H1 (cell line): ENCODE measurements around the gene EXD1. TPM values are rescaled to one million over a fixed set of nuclear protein-coding genes. Genes with fewer than 3 reads are reported as not detected.

Experiments used
- CTCF ChIA-PET: fragments of 300-600 bp; sonication (Branson Sonifier 250); formaldehyde crosslinking; loops from one replicate; lab custom pipeline; 2021; ENCODE audit not compliant: partially characterized antibody; lab: Charles Lee
- POLR2A ChIA-PET: fragments of 300-600 bp; sonication (Branson Sonifier 250); formaldehyde crosslinking; loops from one replicate; lab custom pipeline; 2021; ENCODE audit warnings: inconsistent platforms; ENCODE audit not compliant: partially characterized antibody; lab: Charles Lee
- DNase-seq, 2 experiments: peaks; one replicate each; pipeline versions ENCODE4 v3.0.0 to v3.0.0-alpha.2; 2010 to 2022; ENCODE audit warnings: low spot score in 2 of 2, low read depth in 1 of 2, mixed read lengths in 1 of 2
- FAIRE-seq: peaks from 2 replicates; lab custom pipeline; 2011; peaks lifted over from hg19 to GRCh38; lab: Jason Lieb, UNC
- H2AFZ ChIP-seq: 2 replicates; pipeline ENCODE4 v1.8.1; 2012; ENCODE audit warnings: low read length, inconsistent platforms
- H2AK5ac ChIP-seq: 2 replicates; pipeline ENCODE4 v1.6.1; 2013; ENCODE audit warnings: low read depth, low read length
- H2BK120ac ChIP-seq: replicated peaks from 2 replicates; pipeline ENCODE3; 2013; ENCODE audit warnings: low read depth, low read length, inconsistent platforms
- H2BK12ac ChIP-seq: 2 replicates; pipeline ENCODE4 v1.6.1; 2013; ENCODE audit warnings: low read depth, low read length
- H2BK15ac ChIP-seq: 2 replicates; pipeline ENCODE4 v1.6.1; 2013; ENCODE audit warnings: low read length
- H2BK20ac ChIP-seq: 2 replicates; pipeline ENCODE4 v1.6.1; 2013; ENCODE audit warnings: low read length
- H2BK5ac ChIP-seq: 2 replicates; pipeline ENCODE4 v1.6.1; 2013; ENCODE audit warnings: low read depth, low read length
- H3K14ac ChIP-seq: 2 replicates; pipeline ENCODE4 v1.6.1; 2013; ENCODE audit warnings: inconsistent platforms; ENCODE audit not compliant: insufficient read length
- H3K18ac ChIP-seq: 2 replicates; pipeline ENCODE4 v1.6.1; 2013; ENCODE audit warnings: low read length; ENCODE audit errors: extremely low read depth
- H3K23ac ChIP-seq: 2 replicates; pipeline ENCODE4 v1.6.1; 2013; ENCODE audit warnings: inconsistent platforms; ENCODE audit not compliant: insufficient read length
- H3K23me2 ChIP-seq: 2 replicates; pipeline ENCODE4 v1.6.1; 2013; ENCODE audit warnings: low read depth, low read length
- H3K27ac ChIP-seq: 2 replicates; pipeline ENCODE4 v1.6.1; 2011; ENCODE audit warnings: low read depth, low read length, inconsistent platforms
- H3K27me3 ChIP-seq, 4 experiments: replicated peaks in 1 of 4; 1 replicate in 1 of 4; 2 replicates in 3 of 4; pipeline versions ENCODE4 v1.6.1 to v1.8.1; 2011 to 2013; ENCODE audit warnings: low read length in 3 of 4, mild to moderate bottlenecking in 3 of 4, inconsistent platforms in 2 of 4, mixed read lengths in 2 of 4, moderate library complexity in 1 of 4; ENCODE audit not compliant: control insufficient read depth in 3 of 4, insufficient read depth in 3 of 4; ENCODE audit errors: extremely low read depth in 1 of 4
- H3K36me3 ChIP-seq, 4 experiments: 2 replicates each; pipeline versions ENCODE4 v1.6.1 to v1.8.1; 2011 to 2013; ENCODE audit warnings: mild to moderate bottlenecking in 4 of 4, low read length in 3 of 4, moderate library complexity in 2 of 4, control low read depth in 1 of 4, inconsistent platforms in 1 of 4; ENCODE audit not compliant: insufficient read depth in 4 of 4, control insufficient read depth in 2 of 4
- H3K4ac ChIP-seq: replicated peaks from 2 replicates; pipeline ENCODE3; 2013; ENCODE audit warnings: low read length, low read depth, mixed read lengths, inconsistent platforms; ENCODE audit not compliant: insufficient read length
- H3K4me1 ChIP-seq, 4 experiments: replicated peaks in 1 of 4; 1 replicate in 1 of 4; 2 replicates in 3 of 4; pipeline versions ENCODE4 v1.6.1 to v1.8.1; 2011 to 2013; ENCODE audit warnings: low read length in 3 of 4, inconsistent platforms in 2 of 4, mixed read lengths in 1 of 4; ENCODE audit not compliant: insufficient read depth in 4 of 4, control insufficient read depth in 3 of 4
- H3K4me2 ChIP-seq, 2 experiments: 2 replicates each; pipeline versions ENCODE4 v1.6.1 to v1.8.1; 2011 to 2013; ENCODE audit warnings: low read depth in 2 of 2, low read length in 2 of 2, control low read depth in 1 of 2, inconsistent platforms in 1 of 2, mild to moderate bottlenecking in 1 of 2; ENCODE audit not compliant: insufficient read depth in 1 of 2
- H3K4me3 ChIP-seq, 4 experiments: fragments of 200-600, 300-600 bp in 1 of 4; sonication (generic), shearing (Covaris generic), sonication (Bioruptor Twin) in 1 of 4; 2 replicates each; pipeline versions ENCODE4 v1.5.1 to v1.8.1; 2011 to 2016; ENCODE audit warnings: low read length in 4 of 4, low read depth in 3 of 4, control low read depth in 2 of 4, inconsistent platforms in 2 of 4, mild to moderate bottlenecking in 2 of 4, mixed read lengths in 1 of 4, moderate library complexity in 1 of 4; ENCODE audit not compliant: insufficient read depth in 2 of 4; ENCODE audit errors: extremely low read depth in 1 of 4
- H3K56ac ChIP-seq: replicated peaks from 2 replicates; pipeline ENCODE3; 2013; ENCODE audit warnings: low read depth, mild to moderate bottlenecking, mixed read lengths, low read length, inconsistent platforms; ENCODE audit not compliant: insufficient read length
- H3K79me1 ChIP-seq: 2 replicates; pipeline ENCODE4 v1.6.1; 2013; ENCODE audit warnings: low read depth, low read length, control low read depth
- H3K79me2 ChIP-seq, 2 experiments: 2 replicates each; pipeline versions ENCODE4 v1.6.1 to v1.8.1; 2012 to 2013; ENCODE audit warnings: low read length in 2 of 2, mild to moderate bottlenecking in 2 of 2, inconsistent platforms in 1 of 2; ENCODE audit not compliant: insufficient read depth in 2 of 2, control insufficient read depth in 1 of 2
- H3K9ac ChIP-seq, 4 experiments: replicated peaks in 1 of 4; 1 replicate in 1 of 4; 2 replicates in 3 of 4; pipeline versions ENCODE4 v1.6.1 to v1.8.1; 2011 to 2013; ENCODE audit warnings: low read depth in 3 of 4, low read length in 3 of 4, control low read depth in 2 of 4, mild to moderate bottlenecking in 2 of 4, moderate library complexity in 2 of 4, inconsistent platforms in 1 of 4; ENCODE audit errors: extremely low read depth in 1 of 4
- H3K9me3 ChIP-seq, 2 experiments: 2 replicates each; pipeline versions ENCODE4 v1.6.1 to v1.8.1; 2012 to 2013; ENCODE audit warnings: mild to moderate bottlenecking in 2 of 2, moderate library complexity in 2 of 2, control low read depth in 1 of 2, inconsistent platforms in 1 of 2, low read depth in 1 of 2, low read length in 1 of 2, mixed read lengths in 1 of 2; ENCODE audit not compliant: insufficient read depth in 2 of 2
- H4K20me1 ChIP-seq, 2 experiments: replicated peaks in 1 of 2; 2 replicates each; pipeline versions ENCODE3 to v1.8.1; 2011 to 2013; ENCODE audit warnings: inconsistent platforms in 2 of 2, low read length in 2 of 2, mild to moderate bottlenecking in 1 of 2; ENCODE audit not compliant: insufficient read depth in 2 of 2, control insufficient read depth in 1 of 2
- H4K5ac ChIP-seq: 2 replicates; pipeline ENCODE4 v1.6.1; 2013; ENCODE audit warnings: low read length, low read depth, mixed read lengths, inconsistent platforms; ENCODE audit not compliant: insufficient read length
- H4K8ac ChIP-seq: 2 replicates; pipeline ENCODE4 v1.8.0; 2013; ENCODE audit warnings: mild to moderate bottlenecking, moderate library complexity, low read length, inconsistent platforms; ENCODE audit not compliant: insufficient read depth; ENCODE audit errors: extremely low read depth
- H4K91ac ChIP-seq: replicated peaks from 2 replicates; pipeline ENCODE3; 2013; ENCODE audit warnings: low read length, mixed read lengths, inconsistent platforms; ENCODE audit not compliant: insufficient read length
- BACH1 ChIP-seq: IDR thresholded peaks from 2 replicates; pipeline ENCODE4 v1.6.1; 2012; ENCODE audit warnings: low read length, improper control_type of control experiment
- CBX5 ChIP-seq: fragments of 300-800, 300-1000 bp; sonication (generic); IDR thresholded peaks from 2 replicates; pipeline ENCODE4 v1.7.1; 2016; ENCODE audit warnings: antibody characterized with exemption, low read length, low read depth
- CREB1 ChIP-seq: IDR thresholded peaks from 2 replicates; pipeline ENCODE4 v1.6.1; 2012; ENCODE audit warnings: inconsistent platforms
- POLR2A ChIP-seq, 2 experiments: IDR thresholded peaks; 1 replicate in 1 of 2; 2 replicates in 1 of 2; pipeline ENCODE4 v1.6.1; 2011; ENCODE audit warnings: low read depth in 2 of 2, low read length in 2 of 2, mild to moderate bottlenecking in 2 of 2; ENCODE audit errors: control extremely low read depth in 1 of 2
- POLR2AphosphoS5 ChIP-seq: IDR thresholded peaks from 2 replicates; pipeline ENCODE4 v1.6.1; 2011; ENCODE audit warnings: low read depth, low read length
- SP4 ChIP-seq: IDR thresholded peaks from 2 replicates; pipeline ENCODE4 v1.6.1; 2012; ENCODE audit warnings: low read length, inconsistent platforms
- TCF12 ChIP-seq: IDR thresholded peaks from 2 replicates; pipeline ENCODE4 v1.6.1; 2011; ENCODE audit warnings: low read depth, mild to moderate bottlenecking, low read length
- TEAD4 ChIP-seq: IDR thresholded peaks from 2 replicates; pipeline ENCODE4 v1.6.1; 2012; ENCODE audit warnings: low read depth, low read length, inconsistent platforms, mixed read lengths
- WGBS, 2 experiments: shearing (Covaris generic) in 1 of 2; methylation state at CpG; one replicate each; pipeline versions ENCODE4 v1.1.6 to v1.1.7; 2013 to 2015; ENCODE audit warnings: low lambda C conversion rate in 2 of 2, mixed read lengths in 2 of 2, inconsistent platforms in 1 of 2, low coverage in 1 of 2, missing lambda C conversion rate in 1 of 2; ENCODE audit not compliant: insufficient replicate concordance in 2 of 2, insufficient coverage in 1 of 2, insufficient read length in 1 of 2; ENCODE audit errors: extremely low coverage in 1 of 2, missing lambda C conversion rate in 1 of 2; 5-methylcytosine and 5-hydroxymethylcytosine counted together
- polyA plus RNA-seq, 7 experiments: library from polyadenylated mRNA; depleted of rRNA in 3 of 7; stranded (reverse) in 5 of 7; unstranded in 2 of 7; fragments of >200 nt in 5 of 7; fragments of 200-250 nt in 2 of 7; gene quantifications; 1 replicate in 5 of 7; 2 replicates in 1 of 7; 4 replicates in 1 of 7; pipeline versions ENCODE4 v1.2.1 to v1.2.3, GENCODE V29; 2011 to 2013; ENCODE audit warnings: missing spikeins in 2 of 7, mixed read lengths in 2 of 7
- total RNA-seq: library from RNA; stranded (reverse); fragmentation: NEBNext Ultra II Directional; extraction: Animal tissue kit (Norgen Biotek cat#: 25700); gene quantifications from 2 replicates; pipeline ENCODE4 v1.2.1, GENCODE V29; 2021
- TF ChIP-seq, protein P1 (sequence below), 3 experiments: IDR thresholded peaks; 1 replicate in 2 of 3; 2 replicates in 1 of 3; pipeline versions ENCODE4 v1.5.1 to v1.6.1; 2011; ENCODE audit warnings: low read length in 3 of 3, mild to moderate bottlenecking in 3 of 3, inconsistent platforms in 2 of 3, low read depth in 1 of 3, moderate library complexity in 1 of 3; ENCODE audit not compliant: insufficient read depth in 1 of 3; ENCODE audit errors: control extremely low read depth in 1 of 3

The EXD1 gene
- total and polyA plus RNA-seq, 2 of the 8 experiments (the other 6 are each of a cell fraction or from before 2014, with no cell fraction given), result 0.06 to 0.54 TPM

GRCh38 chr15:41148065-41148464 is 82.5 kb downstream of the EXD1 start:
- no peaks in the 10 kb centered on the region for H3K27me3 ChIP-seq
- DNase-seq (no peak), FAIRE-seq (no peak)
- peaks cover 0 to 7% of the 10 kb centered on the region in 2 experiments; a peak in 1 of 4 replicates for H3K9me3 ChIP-seq
- no peak overlapping the region for H2BK20ac ChIP-seq
- H2BK15ac ChIP-seq, result no peak overlapping the region
- POLR2A ChIA-PET, result no interaction called here
- no peak overlapping the region for H3K23ac ChIP-seq
- H4K91ac ChIP-seq, result no peak overlapping the region
- H3K4me1 ChIP-seq, result no peaks in the 10 kb centered on the region; a peak in 1 of 7 replicates
- no peak overlapping the region for H3K56ac ChIP-seq
- no peak overlapping the region for H3K4me2 ChIP-seq
- H2AFZ ChIP-seq, result no peak overlapping the region
- no peak overlapping the region for H3K14ac ChIP-seq
- CTCF ChIA-PET, result interaction anchor here (0.6 to 0.7 kb wide), 2 partner anchors 185 to 641 kb away, joined by 3 read pairs; no protein-coding TSS in a partner anchor
- no peak overlapping the region for H3K4ac ChIP-seq
- WGBS, 2 experiments, result 87% methylated on average over 2 of the region's 2 CpGs; no CpG with 5 or more reads in 1 of the 2 experiments
- no peak overlapping the region for H3K4me3 ChIP-seq
- no peaks in the 10 kb centered on the region for H3K23me2 ChIP-seq
- no peak overlapping the region for H2BK12ac ChIP-seq
- no peaks in the 10 kb centered on the region for H4K20me1 ChIP-seq
- no peak for TF ChIP-seq POLR2A (IDR thresholded peaks at IDR 0.05; ENCODE audit: control extremely low read depth in 1 of 2, low read depth in 2 of 2, low read length in 2 of 2)
- TF ChIP-seq POLR2AphosphoS5, result no peak
- TF ChIP-seq BACH1, result no peak
- no peak for TF ChIP-seq CREB1
- TF ChIP-seq SP4, result no peak
- TF ChIP-seq TEAD4, result no peak
- TF ChIP-seq, protein P1, sequence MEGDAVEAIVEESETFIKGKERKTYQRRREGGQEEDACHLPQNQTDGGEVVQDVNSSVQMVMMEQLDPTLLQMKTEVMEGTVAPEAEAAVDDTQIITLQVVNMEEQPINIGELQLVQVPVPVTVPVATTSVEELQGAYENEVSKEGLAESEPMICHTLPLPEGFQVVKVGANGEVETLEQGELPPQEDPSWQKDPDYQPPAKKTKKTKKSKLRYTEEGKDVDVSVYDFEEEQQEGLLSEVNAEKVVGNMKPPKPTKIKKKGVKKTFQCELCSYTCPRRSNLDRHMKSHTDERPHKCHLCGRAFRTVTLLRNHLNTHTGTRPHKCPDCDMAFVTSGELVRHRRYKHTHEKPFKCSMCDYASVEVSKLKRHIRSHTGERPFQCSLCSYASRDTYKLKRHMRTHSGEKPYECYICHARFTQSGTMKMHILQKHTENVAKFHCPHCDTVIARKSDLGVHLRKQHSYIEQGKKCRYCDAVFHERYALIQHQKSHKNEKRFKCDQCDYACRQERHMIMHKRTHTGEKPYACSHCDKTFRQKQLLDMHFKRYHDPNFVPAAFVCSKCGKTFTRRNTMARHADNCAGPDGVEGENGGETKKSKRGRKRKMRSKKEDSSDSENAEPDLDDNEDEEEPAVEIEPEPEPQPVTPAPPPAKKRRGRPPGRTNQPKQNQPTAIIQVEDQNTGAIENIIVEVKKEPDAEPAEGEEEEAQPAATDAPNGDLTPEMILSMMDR (IDR thresholded peaks at IDR 0.05; ENCODE audit: control extremely low read depth in 1 of 3, insufficient read depth in 1 of 3, low read depth in 1 of 3, low read length in 3 of 3), result no peak
- TF ChIP-seq CBX5, result no peak
- TF ChIP-seq TCF12, result no peak
- no peak overlapping the region for H3K18ac ChIP-seq
- H3K79me2 ChIP-seq, result no peaks in the 10 kb centered on the region
- no peaks in the 10 kb centered on the region for H3K79me1 ChIP-seq
- H2BK120ac ChIP-seq, result no peak overlapping the region
- no peak overlapping the region for H3K27ac ChIP-seq
- H3K36me3 ChIP-seq, result no peaks in the 10 kb centered on the region
- no peak overlapping the region for H2BK5ac ChIP-seq
- no peak overlapping the region for H2AK5ac ChIP-seq
- no peak overlapping the region for H3K9ac ChIP-seq
- no peak overlapping the region for H4K8ac ChIP-seq
- no peak overlapping the region for H4K5ac ChIP-seq
